Measurements from ENCODE around the gene CFAP57.

The CFAP57 gene

DNA sequence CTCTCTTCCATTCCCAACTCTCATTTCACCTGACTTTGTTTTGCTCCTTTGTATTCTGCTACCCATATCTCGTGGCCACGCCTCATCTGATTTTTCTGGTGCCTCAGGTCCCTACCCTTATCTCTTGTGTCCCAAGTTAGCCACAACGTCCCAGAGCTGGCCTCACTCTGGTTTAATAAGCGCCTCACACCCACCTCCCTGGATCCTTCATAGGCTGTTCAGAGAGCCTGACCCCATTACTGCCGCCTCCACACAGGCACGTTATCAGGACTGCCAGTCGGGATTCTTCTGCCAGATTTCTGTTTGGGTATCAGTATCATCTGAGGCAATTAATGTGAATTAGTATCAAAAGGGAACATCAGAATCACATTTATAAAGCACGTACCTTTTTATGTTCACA lies 62.9 kb downstream of the CFAP57 start:
- Histone ChIP-seq H3F3A (ENCODE audit: insufficient read depth) (no peaks in the 10 kb centered on the region), H3K9me3 (ENCODE audit: insufficient read depth, low read length) (no peaks in the 10 kb centered on the region), H3K4me2 (ENCODE audit: low read depth, low read length, poor library complexity, severe bottlenecking) (no peak overlapping the region), H3K36me3 (ENCODE audit: low read length) (no peaks in the 10 kb centered on the region), H3K9ac (ENCODE audit: low read length) (no peak overlapping the region), H3K27me3 (ENCODE audit: low read length) (no peaks in the 10 kb centered on the region), H3K9me2 (replicated peaks; ENCODE audit: insufficient read depth, low read length) (no peaks in the 10 kb centered on the region), H3K4me3 (ENCODE audit: insufficient read depth, low read length, poor library complexity, severe bottlenecking) (no peak overlapping the region), H2AFZ (ENCODE audit: low read depth, low read length, severe bottlenecking) (no peak overlapping the region), H4K20me1 (ENCODE audit: low read depth, low read length) (no peaks in the 10 kb centered on the region), H3K27ac (ENCODE audit: low read depth, low read length) (no peak overlapping the region), H3K79me2 (ENCODE audit: insufficient read depth, low read length) (no peaks in the 10 kb centered on the region)
- TF ChIP-seq, protein P1, sequence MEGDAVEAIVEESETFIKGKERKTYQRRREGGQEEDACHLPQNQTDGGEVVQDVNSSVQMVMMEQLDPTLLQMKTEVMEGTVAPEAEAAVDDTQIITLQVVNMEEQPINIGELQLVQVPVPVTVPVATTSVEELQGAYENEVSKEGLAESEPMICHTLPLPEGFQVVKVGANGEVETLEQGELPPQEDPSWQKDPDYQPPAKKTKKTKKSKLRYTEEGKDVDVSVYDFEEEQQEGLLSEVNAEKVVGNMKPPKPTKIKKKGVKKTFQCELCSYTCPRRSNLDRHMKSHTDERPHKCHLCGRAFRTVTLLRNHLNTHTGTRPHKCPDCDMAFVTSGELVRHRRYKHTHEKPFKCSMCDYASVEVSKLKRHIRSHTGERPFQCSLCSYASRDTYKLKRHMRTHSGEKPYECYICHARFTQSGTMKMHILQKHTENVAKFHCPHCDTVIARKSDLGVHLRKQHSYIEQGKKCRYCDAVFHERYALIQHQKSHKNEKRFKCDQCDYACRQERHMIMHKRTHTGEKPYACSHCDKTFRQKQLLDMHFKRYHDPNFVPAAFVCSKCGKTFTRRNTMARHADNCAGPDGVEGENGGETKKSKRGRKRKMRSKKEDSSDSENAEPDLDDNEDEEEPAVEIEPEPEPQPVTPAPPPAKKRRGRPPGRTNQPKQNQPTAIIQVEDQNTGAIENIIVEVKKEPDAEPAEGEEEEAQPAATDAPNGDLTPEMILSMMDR (IDR thresholded peaks at IDR 0.05; ENCODE audit: insufficient read depth, low read length, poor library complexity, severe bottlenecking), result no peak
- no peak for TF ChIP-seq EZH2phosphoT487 (conservative IDR thresholded peaks at IDR 0.05; ENCODE audit: low read length)

DNA sequence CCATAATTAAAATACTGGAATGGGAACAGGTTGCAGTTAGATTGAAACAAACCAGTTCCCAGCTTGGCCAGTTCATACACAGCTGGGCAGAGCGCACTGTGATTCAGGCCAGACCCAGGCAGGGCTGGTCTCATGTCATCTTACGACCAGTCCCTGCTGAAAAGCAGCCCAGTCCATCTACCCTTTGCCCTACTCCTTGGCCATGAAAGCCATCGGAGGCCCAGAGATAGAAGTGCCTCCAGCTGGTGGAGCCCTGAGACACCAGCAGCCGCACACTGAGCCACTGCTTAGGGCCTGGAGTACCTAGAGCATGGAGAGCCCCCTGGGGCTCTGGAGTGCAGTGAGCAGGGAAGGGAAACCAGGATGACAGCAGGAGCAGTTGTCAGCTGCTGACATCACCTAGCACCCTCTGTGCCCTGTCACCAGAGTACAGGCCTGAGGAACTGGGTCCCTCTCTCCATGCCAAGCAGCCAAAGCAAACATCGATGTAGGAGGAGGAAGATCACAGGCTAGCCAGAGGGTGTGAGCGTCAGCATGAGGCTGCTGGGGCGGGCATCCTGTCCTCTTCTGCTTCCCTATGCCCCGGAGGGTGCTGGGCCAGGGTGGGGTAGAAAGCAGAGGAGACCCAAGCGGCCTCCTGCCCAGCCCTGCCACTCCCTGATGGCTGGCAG lies 63.5 kb downstream of the CFAP57 start:
- Histone ChIP-seq H3K9ac (ENCODE audit: low read length) (no peak overlapping the region), H2AFZ (ENCODE audit: low read depth, low read length, severe bottlenecking) (no peak overlapping the region), H3K4me3 (ENCODE audit: insufficient read depth, low read length, poor library complexity, severe bottlenecking) (no peak overlapping the region), H3K79me2 (ENCODE audit: insufficient read depth, low read length) (no peaks in the 10 kb centered on the region), H3K27me3 (ENCODE audit: low read length) (no peaks in the 10 kb centered on the region), H3K9me3 (ENCODE audit: insufficient read depth, low read length) (no peaks in the 10 kb centered on the region), H4K20me1 (ENCODE audit: low read depth, low read length) (no peaks in the 10 kb centered on the region), H3K9me2 (replicated peaks; ENCODE audit: insufficient read depth, low read length) (no peaks in the 10 kb centered on the region), H3K27ac (ENCODE audit: low read depth, low read length) (no peak overlapping the region), H3F3A (ENCODE audit: insufficient read depth) (no peaks in the 10 kb centered on the region), H3K4me2 (ENCODE audit: low read depth, low read length, poor library complexity, severe bottlenecking) (no peak overlapping the region), H3K36me3 (ENCODE audit: low read length) (no peaks in the 10 kb centered on the region)
- TF ChIP-seq, protein P1 (IDR thresholded peaks at IDR 0.05; ENCODE audit: insufficient read depth, low read length, poor library complexity, severe bottlenecking), result no peak
- TF ChIP-seq EZH2phosphoT487 (conservative IDR thresholded peaks at IDR 0.05; ENCODE audit: low read length), result no peak

DNA sequence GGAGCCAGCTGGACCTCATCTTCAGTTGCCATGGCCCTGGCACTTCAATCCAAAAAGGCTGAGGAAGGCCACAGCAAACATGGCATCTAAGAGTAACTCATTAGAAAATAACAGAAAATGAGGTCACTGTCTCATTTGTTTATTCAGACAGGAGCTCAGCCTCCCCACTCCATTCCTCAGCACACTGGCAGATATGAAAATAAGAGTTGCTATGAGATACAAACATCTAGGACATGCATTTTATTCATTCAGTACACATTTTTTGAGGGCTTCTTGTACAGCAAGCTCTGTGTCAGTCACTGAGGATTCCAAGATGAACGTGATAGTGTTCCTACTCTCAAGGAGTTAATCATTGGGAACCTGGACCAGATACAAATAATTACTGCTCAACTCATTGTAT lies 65.0 kb downstream of the CFAP57 start:
- Histone ChIP-seq H3K4me3 (ENCODE audit: insufficient read depth, low read length, poor library complexity, severe bottlenecking) (no peak overlapping the region), H4K20me1 (ENCODE audit: low read depth, low read length) (no peaks in the 10 kb centered on the region), H3K9me3 (ENCODE audit: insufficient read depth, low read length) (no peaks in the 10 kb centered on the region), H3K79me2 (ENCODE audit: insufficient read depth, low read length) (no peaks in the 10 kb centered on the region), H3F3A (ENCODE audit: insufficient read depth) (no peaks in the 10 kb centered on the region), H2AFZ (ENCODE audit: low read depth, low read length, severe bottlenecking) (no peak overlapping the region), H3K4me2 (ENCODE audit: low read depth, low read length, poor library complexity, severe bottlenecking) (no peak overlapping the region), H3K27me3 (ENCODE audit: low read length) (no peaks in the 10 kb centered on the region), H3K9ac (ENCODE audit: low read length) (no peak overlapping the region), H3K27ac (ENCODE audit: low read depth, low read length) (no peak overlapping the region), H3K9me2 (replicated peaks; ENCODE audit: insufficient read depth, low read length) (no peaks in the 10 kb centered on the region), H3K36me3 (ENCODE audit: low read length) (no peaks in the 10 kb centered on the region)
- TF ChIP-seq, protein P1 (IDR thresholded peaks at IDR 0.05; ENCODE audit: insufficient read depth, low read length, poor library complexity, severe bottlenecking), result no peak
- no peak for TF ChIP-seq EZH2phosphoT487 (conservative IDR thresholded peaks at IDR 0.05; ENCODE audit: low read length)
